ENCODE data around the gene NFKB1.
"Not testable (repeated sequence)": the region's sequence is repeated elsewhere in the genome, so short reads cannot be mapped to it uniquely, and the experiment has no call there.

The NFKB1 gene, protein sequence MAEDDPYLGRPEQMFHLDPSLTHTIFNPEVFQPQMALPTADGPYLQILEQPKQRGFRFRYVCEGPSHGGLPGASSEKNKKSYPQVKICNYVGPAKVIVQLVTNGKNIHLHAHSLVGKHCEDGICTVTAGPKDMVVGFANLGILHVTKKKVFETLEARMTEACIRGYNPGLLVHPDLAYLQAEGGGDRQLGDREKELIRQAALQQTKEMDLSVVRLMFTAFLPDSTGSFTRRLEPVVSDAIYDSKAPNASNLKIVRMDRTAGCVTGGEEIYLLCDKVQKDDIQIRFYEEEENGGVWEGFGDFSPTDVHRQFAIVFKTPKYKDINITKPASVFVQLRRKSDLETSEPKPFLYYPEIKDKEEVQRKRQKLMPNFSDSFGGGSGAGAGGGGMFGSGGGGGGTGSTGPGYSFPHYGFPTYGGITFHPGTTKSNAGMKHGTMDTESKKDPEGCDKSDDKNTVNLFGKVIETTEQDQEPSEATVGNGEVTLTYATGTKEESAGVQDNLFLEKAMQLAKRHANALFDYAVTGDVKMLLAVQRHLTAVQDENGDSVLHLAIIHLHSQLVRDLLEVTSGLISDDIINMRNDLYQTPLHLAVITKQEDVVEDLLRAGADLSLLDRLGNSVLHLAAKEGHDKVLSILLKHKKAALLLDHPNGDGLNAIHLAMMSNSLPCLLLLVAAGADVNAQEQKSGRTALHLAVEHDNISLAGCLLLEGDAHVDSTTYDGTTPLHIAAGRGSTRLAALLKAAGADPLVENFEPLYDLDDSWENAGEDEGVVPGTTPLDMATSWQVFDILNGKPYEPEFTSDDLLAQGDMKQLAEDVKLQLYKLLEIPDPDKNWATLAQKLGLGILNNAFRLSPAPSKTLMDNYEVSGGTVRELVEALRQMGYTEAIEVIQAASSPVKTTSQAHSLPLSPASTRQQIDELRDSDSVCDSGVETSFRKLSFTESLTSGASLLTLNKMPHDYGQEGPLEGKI

DNA sequence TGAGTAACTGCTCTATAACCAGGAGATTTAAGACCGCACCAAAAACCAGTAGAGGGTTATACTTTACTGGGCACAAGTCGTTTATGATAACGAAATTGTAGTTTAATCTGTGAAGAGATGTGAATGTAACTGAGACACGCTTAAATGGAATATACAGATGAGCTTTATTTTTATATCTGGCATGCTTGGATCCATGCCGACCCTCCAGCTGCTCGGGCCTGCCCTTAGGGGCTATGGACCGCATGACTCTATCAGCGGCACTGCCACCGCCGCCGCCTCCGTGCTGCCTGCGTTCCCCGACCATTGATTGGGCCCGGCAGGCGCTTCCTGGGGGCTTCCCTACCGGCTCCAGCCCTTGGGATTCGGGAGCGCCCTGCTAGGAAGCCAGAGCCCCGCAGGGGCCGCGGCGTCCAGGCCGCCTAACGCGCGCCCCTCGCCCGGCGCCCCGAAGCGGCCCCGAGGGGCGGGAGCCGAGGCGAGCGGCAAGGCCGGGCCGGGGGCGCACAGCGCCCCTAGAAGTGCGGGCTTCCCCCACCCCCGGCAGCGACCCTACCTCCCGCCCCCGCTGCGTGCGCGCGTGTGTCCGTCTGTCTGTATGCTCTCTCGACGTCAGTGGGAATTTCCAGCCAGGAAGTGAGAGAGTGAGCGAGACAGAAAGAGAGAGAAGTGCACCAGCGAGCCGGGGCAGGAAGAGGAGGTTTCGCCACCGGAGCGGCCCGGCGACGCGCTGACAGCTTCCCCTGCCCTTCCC lies at the start of gene NFKB1:
Gene NFKB1 (plus strand): TSS at position 664 of the 751 bp plus-strand sequence. CDS start 24,160 bp downstream, outside the sequence.
- no peak for DNase-seq

DNA sequence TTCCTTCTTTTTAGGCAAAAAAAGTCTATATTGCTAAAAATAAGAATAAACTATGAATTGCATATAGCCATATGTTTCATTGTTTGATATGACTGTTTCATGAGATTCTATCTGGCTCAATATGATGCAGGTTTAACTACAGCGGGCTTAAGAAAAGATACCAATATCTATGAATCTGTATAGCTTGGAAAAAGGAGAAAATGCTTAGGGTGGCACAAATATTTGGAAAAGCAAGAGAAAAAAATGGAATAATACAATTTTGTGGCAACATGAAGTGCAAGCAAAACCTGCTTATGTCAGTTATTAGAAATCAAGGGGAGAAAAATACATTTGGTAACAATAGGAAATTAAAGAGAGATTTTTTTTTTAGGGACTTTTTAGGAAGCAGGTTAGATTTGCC lies 48.3 kb upstream of the NFKB1 start:
- DNase-seq: no peak

DNA sequence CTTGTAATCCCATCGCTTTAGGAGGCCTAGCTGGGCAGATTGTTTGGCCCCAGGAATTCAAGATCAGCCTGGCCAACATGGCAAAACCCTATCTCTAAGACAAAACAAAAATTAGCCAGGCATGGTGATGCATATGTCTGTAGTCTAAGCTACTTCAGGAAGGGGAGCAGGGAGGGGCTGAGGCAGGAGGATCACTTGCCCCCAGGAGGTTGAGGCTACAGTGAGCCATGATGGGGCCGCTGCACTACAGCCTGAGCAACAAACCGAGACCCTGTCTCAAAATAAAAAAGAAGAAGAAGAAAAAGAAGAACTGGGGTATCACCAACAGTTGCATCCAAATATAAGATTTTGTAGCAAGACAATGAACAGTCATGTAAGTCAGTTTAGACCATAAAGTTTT lies 47.3 kb upstream of the NFKB1 start:
- no peak for DNase-seq

DNA sequence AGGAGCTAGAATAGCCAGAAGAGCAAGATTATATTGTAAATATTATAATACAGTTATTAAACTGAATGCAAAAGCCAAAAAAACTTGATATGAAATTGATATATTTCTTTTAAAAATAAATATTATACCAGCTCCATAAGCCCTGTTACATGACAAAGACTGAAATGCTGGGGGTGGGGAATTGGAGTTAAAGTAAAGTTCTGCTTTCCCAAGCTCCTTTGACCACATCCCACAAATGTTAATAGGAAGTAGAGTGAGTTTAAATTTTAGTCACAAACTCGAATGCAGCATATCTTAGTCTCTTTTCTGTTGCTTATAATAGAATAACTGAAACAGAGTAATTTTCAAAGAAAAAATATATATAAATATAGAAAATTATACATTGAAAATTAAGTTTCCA lies 46.9 kb upstream of the NFKB1 start:
- DNase-seq: no peak

DNA sequence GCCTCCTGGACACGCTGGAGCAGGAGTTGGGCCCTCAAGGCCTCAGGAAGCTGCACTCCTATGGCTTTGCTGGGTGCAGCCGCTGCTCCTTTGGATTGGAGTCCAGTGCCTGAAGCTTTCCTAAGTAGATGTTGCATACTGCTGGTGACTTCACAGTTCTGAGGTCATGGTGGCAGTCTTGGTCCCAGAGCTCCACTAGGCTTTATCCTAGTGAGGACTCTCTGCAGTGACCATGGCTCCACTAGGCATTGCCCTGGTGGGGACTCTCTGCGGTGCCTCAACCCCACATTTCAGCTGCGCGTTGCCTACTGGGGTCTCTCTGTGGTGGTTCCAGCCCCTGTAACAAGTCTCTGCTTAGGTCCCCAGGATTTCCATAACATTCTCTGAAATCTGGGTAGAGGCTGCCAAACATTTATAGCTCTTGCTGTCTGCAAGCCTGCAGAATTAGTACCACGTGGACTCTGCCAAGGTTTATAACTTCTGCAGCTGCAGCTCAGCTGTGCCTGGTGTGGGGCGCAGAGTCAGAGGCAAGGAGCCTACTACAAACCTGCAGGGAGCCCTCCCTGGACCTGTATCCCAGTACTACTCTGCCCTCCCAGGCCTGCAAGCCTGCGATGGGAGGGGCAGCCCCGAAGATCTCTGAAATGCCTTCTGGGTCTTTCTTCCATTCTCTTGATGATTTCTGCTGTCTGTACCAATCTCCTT lies 46.0 kb upstream of the NFKB1 start:
- DNase-seq: no peak

DNA sequence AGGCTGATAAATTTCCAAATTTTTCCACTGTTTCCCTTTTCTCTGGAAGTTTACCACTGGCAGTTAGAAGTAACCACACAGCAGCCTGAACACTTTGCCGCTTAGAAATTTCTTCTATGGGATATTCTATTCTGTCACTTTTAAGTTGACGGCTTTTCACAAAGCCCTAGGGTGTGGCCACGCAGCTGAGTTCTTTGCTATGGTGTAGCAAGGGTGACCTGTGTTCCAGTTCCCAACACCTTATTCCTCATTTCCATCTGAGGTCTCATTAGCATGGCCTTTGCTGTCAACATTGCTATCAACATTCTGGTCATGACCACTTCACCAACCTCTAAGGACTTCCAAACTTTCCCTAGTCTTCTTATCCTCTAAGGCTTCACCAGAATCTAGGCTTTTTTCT lies 45.4 kb upstream of the NFKB1 start:
- no peak for DNase-seq

DNA sequence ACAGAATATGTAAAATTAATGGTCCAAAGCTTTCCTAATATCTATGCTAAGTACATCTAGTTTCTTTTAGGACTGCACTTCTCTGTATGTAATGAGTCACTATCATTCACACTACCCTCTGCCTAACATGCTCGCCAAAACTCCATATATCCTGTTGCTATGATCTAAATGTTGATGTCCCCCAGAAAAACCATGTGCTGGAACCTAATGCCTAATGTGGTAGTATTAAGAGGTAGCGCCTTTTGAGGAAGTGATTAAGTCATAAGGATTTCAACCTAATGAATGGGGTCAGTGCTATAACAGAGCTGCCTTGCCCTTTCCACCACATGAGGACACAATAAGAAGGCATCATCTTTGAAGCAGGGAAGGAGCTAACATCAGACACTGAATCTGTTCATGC lies 34.9 kb upstream of the NFKB1 start:
- DNase-seq: no peak

DNA sequence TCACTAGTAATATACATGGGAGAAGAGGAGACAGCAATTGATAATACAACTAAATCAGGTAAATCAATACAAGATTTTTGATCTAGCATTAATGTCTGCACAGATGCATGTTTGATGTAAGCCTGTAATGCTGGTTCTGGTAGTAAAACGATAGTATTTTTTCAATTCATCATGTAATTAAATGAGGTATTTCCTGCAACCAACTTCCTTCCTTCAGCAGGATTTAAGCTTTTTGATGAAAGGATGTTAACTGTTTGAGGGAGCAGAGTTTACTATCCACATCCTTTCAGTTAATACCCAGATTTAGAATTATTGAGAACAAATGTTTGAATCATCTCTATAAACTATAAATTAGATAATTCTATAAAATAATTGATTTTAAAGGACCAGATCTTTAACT lies 31.4 kb upstream of the NFKB1 start:
- DNase-seq: no peak

DNA sequence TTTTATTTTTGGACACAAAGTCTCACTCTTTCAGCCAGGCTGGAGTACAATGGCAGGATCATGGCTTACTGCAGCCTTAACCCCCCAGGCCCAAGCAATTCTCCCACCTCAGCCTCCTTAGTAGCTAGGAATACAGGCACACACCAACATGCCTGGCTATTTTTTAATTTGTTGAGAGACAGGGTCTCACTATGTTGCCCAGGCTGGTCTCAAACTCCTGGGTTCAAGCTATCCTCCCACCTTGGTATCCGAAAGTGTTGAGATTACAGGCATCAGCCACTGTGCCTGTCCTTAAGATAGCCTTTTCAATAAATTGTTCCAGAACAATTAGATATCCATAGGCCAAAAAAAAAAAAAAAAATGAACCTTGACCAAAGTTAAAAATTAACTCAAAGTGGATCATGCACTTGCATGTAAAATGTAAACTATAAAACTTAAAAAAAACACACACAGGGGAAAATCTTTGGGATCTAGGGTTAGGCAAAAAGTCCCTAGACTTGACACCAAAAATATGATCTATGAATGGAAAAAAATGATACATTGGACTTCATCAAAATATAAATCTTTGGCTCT lies 28.6 kb upstream of the NFKB1 start:
- no peak for DNase-seq

DNA sequence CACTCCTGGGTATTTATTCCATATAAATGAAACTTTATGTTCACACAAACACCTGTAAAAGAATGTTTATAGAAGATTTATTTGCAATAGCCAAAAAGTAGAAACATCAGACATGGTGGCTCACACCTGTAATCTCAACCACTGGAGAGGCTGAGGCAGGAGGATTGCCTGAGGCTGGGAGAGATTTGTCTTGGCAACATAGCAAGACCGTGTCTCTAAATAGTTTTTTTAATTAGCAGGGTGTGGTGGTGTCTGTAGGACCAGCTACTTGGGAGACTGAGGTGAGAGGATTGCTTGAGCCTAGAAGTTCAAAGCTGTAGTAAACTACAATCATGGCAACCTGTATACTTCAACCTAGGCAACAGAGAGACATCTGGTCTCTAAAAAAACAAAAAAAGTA lies 27.7 kb upstream of the NFKB1 start:
- DNase-seq: no peak

DNA sequence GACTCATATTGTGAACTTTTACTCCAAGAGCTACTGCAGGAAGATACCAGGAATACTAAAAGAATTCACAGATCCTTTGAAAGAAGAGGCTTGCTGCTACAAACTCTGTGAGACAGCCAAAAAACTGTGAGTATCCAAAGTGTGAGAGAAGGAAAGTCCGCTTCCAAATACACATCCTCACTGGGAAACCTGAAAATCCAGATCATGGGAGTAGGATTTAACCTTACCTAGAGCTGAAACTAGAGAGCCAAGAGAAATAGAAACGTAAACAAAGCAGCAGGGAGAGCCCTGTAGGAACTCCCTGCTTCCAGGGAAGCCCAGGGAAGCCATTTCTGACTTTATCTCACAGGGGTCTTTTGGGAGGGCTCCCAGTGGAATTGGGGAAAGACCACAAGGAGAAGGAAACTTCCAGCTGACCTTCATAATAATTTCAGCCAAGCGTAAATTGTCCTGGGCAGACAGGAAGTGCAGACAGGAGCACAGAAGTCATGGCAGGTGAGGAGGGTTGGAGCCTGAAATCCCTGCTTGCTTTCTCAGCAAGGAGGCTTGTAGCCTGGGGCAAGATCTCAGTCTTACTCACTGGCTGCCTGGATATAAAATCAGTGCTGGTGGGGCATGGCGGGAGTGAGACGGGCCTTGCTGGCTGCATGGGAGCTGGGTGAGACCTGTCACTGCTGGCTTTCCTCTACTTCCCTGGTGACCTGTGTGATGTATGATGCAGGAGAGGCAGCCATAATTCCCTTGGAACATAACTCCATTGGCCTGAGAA lies 26.2 kb upstream of the NFKB1 start:
- DNase-seq: no peak

DNA sequence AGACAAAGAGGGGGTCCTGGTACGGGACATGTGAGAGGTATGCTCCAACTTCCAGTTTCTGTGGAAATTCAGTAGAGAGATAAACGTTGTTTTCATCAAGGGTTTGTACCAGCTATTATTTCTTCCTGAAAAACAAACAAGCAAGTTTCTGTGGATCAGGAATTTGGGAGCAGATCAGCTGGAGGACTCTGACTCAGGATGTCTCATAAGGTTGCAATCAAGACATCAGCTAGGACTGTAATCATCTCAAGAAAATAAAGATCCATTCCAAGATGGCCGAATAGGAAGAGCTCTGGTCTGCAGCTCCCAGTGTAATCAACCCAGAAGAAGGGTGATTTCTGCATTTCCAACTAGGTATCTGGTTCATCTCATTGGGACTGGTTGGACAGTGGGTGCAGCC lies 23.5 kb upstream of the NFKB1 start:
- no peak for DNase-seq

DNA sequence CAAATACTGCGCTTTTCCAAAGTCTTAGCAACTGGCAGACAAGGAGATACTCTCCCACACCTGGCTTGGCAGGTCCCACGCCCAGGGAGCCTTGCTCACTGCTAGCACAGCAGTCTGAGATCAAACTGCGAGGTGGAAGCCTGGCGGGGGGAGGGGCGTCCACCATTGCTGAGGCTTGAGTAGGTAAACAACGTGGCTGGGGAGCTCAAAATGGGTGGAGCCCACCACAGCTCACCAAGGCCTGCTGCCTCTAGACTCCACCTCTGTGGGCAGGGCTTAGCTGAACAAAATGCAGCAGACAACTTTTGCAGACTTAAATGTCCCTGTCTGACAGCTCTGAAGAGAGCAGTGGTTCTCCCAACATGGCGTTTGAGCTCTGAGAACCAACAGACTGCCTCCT lies 23.0 kb upstream of the NFKB1 start:
- no peak for DNase-seq

DNA sequence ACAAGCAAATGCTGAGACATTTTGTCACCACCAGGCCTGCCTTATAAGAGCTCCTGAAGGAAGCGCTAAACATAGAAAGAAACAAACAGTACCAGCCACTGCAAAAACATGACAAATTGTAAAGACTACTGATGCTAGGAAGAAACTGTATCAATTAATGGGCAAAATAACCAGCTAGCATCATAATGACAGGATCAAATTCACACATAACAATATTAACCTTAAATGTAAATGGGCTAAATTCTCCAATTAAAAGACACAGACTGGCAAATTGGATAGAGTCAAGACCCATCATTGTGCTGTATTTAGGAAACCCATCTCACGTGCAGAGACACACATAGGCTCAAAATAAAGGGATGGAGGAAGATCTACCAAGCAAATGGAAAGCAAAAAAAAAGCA lies 21.3 kb upstream of the NFKB1 start:
- not testable (repeated sequence) for DNase-seq

DNA sequence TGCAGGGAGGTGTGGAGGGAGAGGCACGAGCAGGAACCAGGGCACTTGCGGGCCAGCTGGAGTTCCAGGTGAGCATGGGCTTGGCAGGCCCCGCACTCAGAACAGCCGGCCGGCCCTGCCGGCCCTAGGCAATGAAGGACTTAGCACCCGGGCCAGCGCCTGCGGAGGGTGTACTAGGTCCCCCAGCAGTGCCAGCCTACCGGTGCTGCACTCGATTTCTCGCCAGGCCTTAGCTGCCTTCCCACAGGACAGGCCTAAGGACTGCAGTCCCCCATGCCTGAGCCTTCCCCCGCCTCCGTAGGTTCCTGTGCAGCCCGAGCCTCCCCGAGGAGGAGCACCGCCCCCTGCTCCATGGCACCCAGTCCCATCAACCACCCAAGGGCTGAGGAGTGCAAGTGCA lies 18.0 kb upstream of the NFKB1 start:
- DNase-seq: no peak

DNA sequence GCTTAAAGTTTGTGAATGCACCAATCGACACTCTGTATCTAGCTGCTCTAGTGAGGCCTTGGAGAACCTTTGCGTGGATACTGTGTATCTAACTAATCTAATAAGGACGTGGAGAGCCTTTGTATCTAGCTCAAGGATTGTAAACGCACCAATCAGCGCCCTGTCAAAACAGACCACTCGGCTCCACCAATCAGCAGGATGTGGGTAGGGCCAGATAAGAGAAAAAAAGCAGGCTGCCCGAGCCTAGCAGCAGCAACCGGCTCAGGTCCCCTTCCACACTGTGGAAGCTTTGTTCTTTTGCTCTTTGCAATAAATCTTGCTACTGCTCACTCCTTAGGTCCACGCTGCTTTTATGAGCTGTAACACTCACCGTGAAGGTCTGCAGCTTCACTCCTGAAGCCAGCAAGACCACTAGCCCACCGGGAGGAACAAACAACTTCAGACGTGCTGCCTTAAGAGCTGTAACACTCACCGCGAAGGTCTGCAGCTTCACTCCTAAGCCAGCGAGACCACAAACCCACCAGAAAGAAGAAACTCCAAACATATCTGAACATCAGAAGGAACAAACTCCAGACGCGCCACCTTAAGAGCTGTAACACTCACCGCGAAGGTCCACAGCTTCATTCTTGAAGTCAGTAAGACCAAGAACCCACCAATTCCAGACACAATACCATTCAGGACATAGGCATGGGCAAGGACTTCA lies 17.0 kb upstream of the NFKB1 start:
- DNase-seq: not testable (repeated sequence)

DNA sequence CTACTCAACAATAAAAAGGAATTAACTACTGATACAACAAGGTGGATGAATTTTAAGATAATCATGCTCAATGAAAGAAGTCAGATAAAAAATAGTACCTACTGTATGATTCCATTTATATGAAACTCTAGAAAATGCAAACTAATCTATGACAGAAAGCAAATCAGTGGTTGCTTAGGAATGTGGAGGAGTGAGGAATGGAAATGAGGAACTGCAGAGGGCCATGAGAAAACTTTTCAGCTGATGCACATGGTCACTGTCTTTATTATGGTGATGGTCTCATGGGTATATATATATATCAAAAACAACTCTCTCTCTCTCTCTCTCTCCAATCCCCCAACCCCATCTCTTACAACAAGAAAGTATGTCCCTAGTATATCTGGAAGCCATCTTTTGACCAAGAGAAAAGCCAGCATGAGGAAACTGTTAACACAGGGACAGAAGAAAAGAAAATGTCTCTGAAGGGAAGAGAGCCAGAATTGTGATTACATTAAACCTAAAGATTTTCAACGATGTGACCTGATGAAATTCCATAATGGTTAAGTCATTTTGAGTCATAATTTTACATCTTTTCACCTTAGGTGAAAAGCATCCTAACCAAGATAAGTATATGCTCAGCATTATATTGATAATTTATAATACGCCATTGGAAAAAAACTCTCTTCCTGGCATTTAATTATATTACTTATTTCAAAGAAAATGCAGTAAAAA lies 8.5 kb upstream of the NFKB1 start:
- no peak for DNase-seq

DNA sequence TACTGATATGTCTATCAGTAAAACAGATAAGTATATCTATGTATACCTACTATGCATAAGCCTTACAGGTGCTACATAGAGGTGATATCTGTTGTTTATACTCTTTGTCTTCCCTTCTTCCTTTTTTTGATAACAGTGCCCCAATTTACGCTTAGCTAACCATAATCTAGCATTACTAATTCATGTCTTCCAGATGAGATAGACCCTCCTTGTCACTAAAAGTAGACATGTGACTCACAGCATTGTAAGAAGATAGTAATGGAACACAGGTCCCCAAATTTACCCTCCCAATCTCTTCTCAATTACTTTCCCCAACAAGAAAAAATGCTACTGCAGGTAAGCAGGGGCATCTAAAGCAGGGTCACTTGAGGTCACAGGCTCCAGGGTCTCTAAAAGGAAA lies 7.9 kb upstream of the NFKB1 start:
- no peak for DNase-seq

DNA sequence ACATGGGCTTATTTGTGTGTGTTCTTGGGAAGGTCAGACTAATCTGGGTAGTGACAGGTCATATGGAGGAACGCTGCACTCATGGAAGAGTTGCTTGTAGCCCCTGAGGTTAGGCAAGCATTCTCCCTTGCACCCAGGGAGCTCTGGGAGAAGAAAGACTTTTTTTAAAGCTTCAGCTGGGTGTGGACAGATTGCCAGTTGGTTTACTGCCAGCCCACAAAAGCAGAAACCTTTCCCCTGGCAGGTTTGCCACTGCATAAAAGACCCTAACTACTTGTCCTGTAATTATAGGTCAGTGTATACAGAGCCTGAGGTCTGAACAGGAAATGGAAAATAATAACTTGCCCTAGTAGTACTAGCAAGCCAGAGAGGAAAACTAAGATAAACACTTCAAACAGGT lies 7.4 kb upstream of the NFKB1 start:
- no peak for DNase-seq

DNA sequence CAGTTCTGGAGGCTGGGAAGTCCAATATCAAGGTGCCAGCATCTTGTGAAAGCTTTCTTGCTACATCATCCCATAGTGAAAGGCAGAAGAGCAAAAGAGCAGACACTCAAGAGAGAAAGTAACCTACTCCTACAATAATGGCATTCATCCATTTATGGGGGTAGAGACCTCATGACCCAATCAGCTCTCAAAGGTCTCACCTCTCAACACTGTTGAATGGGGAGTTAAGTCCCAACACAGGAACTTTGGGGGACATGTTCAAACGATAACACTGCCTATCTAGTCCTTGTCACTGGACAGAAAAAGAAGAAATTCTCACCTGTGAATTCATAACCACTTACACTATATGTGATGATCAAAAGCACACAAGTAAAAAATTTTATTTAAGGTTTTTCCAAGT lies 6.6 kb upstream of the NFKB1 start:
- DNase-seq: no peak

Measured in cerebellar nuclear complex (tissue), 1 donor.